ENCODE results near the gene LYPD6.

DNA sequence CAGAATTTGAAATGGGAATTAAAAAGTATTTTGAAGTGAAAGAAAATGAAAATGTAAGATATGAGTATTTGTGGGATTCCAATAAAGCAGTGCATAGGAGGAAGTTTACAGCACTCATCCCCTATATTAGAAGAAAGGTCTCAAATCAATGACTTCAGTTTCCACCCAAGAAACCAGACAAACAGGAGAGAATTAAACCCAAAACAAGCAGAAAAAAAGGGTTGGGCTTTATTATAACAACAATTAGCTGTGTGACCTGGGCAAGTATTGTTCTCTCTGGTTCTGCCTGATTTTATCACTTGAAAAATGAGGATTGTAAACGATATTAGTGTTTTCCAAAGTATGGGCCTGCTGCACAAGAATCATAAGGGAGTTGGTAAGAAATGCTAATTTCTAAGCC is 18.3 kb upstream of the LYPD6 start:
- TF ChIP-seq POLR2AphosphoS5 (IDR thresholded peaks at IDR 0.05) (no peak), POLR2A (IDR thresholded peaks at IDR 0.05) (no peak)
- TF ChIP-seq, protein P1, sequence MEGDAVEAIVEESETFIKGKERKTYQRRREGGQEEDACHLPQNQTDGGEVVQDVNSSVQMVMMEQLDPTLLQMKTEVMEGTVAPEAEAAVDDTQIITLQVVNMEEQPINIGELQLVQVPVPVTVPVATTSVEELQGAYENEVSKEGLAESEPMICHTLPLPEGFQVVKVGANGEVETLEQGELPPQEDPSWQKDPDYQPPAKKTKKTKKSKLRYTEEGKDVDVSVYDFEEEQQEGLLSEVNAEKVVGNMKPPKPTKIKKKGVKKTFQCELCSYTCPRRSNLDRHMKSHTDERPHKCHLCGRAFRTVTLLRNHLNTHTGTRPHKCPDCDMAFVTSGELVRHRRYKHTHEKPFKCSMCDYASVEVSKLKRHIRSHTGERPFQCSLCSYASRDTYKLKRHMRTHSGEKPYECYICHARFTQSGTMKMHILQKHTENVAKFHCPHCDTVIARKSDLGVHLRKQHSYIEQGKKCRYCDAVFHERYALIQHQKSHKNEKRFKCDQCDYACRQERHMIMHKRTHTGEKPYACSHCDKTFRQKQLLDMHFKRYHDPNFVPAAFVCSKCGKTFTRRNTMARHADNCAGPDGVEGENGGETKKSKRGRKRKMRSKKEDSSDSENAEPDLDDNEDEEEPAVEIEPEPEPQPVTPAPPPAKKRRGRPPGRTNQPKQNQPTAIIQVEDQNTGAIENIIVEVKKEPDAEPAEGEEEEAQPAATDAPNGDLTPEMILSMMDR (IDR thresholded peaks at IDR 0.05 in 8 of 11, conservative IDR thresholded peaks at IDR 0.05 in 3 of 11): no peak

All from spleen (tissue), 7 donors.